HG03342 (cell line): ENCODE measurements around the gene SAMD9L.

Source experiments
- ATAC-seq: cut with Tn5 transposase; IDR thresholded peaks from one replicate; pipeline ENCODE4 v1.9.1; 2021; ENCODE audit warnings: mild to moderate bottlenecking, moderate library complexity; ENCODE audit not compliant: unreplicated experiment

Gene SAMD9L

DNA sequence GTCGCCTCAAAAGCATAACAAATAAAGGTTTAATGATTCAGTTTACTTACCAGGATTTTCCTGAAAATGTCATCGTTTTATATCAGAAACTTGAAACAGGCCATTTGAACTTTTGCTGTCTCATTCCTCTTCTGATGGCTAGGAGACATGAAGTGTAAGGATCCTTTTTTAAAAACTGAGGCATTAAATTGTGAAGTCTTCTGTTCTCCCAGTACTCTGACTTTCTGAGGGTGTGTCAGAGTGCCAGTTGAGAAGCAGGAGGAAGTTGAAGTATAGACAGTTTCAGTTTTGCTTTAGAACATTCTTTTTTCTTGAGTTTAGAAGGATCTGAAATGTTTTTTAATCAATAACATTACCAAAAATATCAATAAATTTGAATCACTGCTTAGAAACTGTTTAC is at the start of gene SAMD9L:
SAMD9L (minus strand) TSS at position 242 of the 400 bp plus-strand sequence. CDS start 12,414 bp downstream, outside the sequence.
- ATAC-seq, result peak; percentile 71

DNA sequence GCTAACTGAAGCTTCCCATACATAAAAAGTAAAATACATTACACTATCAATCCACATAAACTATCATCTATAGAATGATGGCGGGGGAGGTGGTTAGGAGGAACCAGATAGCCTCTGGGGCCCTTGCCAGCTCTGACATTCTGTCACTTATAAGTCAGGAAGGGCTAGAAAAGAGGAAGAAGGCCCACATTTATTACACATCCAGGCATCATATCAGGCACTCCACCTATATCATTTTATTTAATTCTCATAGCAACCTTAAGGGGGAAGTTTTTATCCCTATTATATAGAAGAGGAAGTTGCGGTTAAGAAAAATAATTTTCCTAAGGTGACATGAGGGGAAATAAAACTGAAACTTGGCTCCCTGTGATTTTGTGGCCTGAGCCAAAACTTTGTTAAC is 48.2 kb upstream of the SAMD9L start:
- ATAC-seq, result no peak

DNA sequence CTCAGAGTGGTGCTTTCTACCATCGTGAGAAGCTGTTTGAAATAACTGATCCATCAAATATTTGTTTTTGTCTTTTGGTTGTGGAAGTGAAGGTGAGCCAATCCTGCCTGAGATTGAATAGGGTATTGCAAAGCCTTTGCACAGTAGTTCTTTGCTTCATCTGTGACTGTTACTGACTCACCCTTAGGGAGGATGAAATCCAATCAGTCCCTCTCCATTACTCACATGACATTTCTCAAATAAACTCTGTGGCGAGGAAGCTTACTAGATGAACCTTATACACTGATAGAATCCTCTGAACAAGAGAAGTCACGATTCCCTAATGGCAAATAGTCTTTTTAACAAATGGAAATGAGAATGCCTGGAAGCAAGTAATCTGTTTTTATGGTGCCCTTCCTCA is 46.2 kb upstream of the SAMD9L start:
- ATAC-seq, result no peak

DNA sequence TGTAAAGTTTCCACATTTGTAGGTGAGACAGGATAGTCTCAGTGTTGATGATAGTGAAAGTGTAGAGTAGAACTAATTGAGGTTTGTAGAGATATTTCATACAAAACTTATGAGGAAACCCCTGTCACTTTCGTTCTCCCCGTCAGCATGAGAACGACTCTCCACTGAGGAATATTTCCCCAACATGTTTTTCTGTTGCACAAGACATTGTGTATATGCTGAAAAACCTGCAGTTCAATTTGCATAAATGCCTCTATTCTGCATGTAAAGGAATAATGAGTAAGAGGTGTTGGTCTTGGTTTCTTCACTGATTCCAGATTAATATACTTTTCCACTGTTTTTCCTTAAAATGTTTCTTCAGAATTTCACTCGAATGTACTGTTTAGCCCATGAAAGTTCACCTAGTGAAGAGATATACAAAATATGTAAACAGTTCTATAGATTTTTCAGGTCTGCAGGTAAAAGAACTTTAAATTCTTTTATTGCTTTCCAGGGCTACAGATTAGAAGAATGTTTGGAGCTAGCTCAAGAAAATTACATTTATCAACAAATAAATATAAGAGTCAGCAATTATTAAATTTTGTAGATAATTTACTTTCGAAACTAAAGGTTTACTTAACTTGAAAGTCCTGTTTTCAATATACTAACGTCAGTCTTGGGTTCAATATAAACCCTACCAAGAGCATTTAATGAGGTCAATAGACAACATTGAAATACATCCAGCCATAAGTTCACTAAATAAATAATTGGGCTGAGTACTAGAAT is 40.9 kb upstream of the SAMD9L start:
- ATAC-seq, result no peak

DNA sequence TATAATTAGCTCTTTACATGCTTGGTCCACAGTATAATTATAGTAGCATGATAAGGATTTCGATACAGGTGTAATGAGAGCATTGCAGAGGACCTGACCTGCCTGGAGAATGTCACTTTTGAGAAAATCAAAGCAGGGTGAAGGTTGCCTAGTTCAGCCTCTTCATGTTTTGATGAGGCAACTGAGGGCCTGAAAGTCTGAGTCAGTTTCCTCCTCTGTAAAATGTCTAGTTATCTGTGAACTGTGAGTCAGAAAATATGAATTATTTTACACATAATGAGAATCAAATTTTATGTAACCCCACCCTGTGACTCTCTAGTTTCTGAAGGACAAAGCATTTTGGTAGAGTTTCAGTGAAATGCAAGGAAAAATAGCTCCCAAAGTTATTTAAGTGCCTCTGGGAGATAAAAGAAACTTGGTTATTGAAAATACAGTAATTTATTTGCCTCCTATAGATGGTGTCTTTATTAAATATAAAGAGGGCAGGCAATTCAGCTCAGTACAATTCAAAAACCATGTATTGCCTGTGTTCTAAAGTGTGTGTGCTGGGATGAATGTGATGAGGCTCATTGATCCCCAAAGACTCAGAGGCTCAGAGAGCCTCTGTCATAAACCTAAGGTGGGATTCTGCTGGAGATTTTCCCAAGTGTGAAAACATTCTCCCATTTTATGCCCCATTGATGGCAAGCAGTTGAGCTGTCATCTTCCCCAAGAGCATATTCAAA is 37.3 kb upstream of the SAMD9L start:
- ATAC-seq, result no peak

DNA sequence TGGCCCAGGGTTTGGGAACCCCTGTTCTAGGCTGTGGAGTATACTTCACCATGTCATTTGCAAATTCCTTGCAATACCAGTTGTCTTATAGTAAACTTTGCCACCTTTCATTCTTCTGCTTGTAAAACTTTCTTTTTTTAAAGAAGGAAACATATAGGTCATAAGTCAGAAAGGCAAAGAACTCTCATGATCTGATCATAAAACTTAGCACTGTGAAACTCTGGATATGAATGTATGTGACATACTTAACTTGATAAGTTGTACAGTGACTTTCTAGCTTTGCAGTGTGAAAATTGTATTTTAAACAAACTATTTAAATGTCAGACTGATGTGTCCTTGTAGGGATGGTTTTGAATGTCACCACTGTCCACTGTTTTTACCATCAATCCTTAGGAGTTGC is 31.0 kb upstream of the SAMD9L start:
- no peak for ATAC-seq

DNA sequence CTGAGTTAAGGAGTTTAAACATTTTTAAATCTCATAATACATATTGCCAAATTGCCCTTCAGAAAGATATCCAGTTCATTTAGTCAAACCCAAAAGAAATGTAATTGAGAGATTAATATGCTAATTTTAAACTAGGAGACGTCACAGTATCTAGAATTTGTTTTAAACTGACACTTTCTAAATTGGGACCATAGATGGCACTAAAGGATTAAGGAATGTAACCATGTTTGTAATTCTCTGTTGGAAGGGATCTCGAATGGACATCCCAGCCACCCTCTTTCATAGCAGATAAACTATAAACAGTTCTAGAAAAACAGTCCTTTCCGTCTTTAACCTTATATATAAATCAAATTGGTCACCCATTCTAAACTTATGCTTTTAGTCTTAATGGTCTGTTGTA is 30.0 kb upstream of the SAMD9L start:
- ATAC-seq, result no peak

DNA sequence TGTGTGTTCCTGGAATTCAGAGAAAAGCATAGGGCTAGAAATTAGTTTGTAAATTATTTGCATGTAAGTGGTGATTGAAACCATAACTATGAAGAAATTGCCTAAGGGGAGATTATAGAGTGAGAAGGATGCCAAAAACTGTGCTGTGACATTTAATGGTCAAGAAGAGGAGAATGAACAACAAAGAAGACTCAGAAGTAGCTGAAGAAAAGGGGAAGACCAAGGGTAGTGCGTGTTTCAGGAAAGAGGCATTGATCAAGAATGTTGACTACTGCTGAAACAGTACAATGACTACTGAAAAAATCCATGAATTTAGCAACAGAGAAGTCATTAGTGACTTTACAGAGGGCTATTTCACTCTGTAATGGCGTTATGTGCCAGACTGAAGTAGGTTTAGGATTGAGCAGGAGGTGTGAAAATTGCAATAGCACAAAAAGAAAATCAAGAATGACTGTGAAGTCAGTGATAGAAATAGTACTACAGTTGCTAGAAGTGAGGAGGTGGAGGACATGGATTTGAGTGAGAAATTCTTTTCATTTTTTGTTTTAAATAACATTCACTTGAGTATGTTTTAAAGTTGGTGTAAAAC is 28.9 kb upstream of the SAMD9L start:
- no peak for ATAC-seq

DNA sequence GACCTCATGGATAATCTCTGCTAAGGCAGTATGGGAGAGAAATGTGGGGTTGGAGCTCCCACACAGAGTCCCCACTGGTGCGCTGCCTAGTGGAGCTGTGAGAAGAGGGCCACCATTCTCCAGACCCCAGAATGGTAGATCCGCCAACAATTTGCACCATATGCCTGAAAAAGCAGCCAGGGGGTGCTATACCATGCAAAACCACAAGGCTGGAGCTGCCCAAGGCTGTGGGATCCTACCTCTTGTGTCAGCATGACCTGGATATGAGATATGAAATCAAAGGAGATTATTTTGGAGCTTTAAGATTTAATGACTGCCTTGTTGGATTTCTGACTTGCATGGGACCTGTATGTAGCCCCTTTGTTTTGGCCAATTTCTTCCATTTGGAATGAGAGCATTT is 27.0 kb upstream of the SAMD9L start:
- ATAC-seq, result no peak

DNA sequence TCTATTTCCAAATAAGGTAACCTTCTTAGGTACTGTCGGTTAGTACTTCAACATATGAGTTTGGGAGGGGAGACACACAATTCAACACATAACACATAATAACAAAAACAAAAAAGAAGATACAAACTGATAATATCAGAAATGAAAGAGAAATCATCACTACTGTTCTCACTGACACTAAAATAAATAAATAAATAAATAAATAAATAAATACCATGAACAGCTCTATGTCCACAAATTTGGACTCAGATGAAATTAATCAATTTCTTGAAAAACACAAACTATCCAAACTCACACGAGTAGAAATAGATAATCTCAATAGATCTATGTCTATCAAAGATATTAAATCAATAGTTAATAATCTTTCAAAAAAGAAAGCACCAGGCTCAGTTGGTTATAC is 24.5 kb upstream of the SAMD9L start:
- ATAC-seq, result no peak

DNA sequence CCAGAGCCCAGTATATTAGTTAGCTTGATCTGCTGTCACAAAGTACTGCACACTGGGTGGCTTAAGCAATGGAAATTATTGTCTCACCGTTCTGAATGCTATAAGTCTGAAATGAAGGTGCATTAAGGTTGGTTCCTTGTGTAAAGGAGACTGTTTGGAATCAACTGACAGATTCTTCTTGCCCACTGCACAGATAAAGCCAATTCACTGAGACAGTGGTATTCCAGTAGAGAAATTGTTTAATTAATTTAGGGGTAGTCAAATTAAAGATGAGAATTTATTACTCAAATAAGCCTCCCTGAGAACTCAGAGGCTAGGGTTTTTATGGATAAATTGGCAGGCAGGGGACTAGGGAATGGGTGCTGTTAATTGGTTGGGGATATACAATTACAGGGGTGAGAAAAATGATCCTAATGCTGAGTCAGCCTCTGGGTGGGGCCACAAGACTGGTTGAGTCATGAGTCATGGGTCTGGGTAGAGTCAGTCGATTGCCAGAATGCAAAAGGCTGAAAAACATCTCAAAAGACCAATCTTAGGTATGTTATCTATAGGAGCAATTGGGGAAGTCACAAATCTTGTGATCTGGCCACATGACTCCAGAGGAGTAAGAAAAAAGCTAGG is 23.5 kb upstream of the SAMD9L start:
- no peak for ATAC-seq

DNA sequence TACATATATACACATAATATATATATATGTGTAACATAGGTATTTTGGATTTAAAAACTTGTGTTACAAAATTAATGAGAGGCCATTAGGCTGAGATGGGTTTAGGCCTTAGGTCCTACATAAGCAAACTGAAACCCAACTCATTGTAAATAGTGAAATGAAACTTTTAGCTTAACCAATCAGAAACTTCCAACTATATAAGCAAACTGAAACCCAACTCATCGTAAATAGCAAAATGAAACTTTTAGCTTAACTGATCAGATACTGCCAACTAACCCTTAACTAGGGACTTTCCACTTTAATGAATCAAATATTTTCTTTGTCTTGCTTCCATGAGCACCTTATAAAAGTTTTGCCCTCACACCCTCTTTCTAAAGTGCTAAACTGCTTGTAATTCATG is 17.3 kb upstream of the SAMD9L start:
- ATAC-seq, result peak; percentile 99

DNA sequence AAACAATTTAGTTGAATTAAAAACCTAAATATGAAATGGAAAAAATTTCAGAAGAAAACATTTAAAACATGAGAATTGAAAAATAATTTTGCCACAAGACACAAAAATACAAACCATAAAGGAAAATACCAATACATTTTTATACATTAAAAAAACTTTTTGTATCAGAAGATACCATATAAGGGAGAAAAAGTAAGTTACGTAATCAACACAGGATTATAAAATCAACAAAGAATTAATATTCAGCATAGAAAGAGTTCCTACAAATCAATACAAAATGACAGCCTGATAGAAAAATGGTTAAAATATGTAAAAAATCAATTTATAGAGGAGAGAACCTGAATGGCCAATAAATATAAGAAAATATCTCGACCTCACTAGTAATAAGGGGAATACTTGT is 16.6 kb upstream of the SAMD9L start:
- ATAC-seq, result no peak

DNA sequence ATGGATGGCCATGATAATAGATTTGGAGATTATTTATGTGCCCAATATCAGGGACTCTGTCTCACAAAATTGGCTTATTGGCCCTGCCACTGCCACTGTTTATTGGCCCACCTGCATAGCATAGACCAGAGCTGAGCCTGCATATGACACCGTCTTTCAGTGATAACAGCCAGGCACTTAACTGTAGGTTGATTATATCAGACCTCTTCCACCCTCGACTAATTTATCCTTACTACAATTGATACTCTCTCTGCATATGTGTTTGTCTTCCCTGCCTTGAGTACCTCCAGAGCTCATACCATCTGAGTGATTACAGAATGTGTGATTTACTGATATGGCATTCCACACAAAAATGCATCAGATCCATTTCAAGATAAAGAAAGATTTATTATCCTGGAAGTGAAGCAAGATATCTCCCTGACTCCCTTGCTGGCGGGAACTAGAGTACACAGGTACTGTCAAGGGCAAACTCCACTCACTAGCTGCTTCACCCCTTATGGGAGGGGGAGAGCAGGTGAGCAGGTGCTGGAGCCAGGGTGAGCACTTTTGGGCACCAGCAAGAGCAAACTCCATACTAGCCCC is 13.1 kb upstream of the SAMD9L start:
- ATAC-seq, result no peak

DNA sequence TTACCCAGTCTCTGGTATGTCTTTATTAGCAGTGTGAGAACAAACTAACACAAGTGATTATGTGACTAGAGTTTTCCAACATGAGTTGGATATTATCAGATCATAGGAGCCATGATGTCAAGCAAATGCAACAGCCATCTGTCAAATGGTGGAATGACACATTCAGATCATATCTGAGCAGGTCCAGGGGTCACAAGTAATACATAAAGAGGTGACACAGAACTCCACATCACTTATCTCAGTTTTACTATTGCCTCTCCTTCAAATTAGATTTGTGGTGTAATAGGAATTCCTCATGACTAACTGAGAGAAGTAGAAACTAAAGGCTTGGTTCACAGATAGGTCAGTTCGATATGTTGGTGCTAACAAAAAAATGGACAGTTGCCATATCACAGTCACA is 12.2 kb upstream of the SAMD9L start:
- ATAC-seq, result no peak

DNA sequence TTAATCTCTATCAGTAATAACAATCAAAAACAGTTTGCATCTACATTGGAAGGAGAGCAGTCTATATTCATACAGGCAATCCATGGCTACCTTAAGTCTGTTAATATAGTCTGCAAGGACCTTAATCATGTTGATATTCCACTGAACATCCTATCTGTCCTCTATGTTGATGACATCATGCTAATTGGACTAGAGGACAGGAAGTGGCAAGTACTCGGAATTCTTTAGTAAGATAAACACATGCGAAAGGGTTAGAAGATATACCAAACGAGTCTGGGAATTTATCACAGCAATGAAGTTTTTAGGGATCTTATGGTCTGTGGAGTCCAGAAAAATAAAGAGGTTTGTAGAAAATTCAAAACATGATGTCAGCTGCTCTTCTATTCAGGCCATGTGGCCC is 11.3 kb upstream of the SAMD9L start:
- ATAC-seq, result no peak

DNA sequence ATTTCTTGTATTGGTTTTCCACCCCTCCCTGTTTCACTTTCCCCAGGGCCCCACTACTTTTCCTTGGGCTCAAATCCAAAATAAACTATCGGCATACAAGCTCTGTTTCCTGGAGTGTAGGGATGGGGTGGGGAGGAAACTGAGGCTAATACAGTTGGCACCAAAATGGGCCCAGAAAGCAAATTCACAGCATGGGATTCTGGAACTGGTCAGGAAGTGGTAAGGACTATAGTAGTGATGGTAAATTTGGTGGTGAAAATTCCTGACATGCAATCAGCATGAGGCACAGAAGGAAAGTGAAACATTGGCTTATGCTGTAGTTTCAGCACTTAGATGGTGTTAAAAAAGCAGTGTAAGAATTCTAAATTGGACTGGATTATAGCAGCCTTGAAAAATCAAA is 8.7 kb upstream of the SAMD9L start:
- ATAC-seq, result no peak

DNA sequence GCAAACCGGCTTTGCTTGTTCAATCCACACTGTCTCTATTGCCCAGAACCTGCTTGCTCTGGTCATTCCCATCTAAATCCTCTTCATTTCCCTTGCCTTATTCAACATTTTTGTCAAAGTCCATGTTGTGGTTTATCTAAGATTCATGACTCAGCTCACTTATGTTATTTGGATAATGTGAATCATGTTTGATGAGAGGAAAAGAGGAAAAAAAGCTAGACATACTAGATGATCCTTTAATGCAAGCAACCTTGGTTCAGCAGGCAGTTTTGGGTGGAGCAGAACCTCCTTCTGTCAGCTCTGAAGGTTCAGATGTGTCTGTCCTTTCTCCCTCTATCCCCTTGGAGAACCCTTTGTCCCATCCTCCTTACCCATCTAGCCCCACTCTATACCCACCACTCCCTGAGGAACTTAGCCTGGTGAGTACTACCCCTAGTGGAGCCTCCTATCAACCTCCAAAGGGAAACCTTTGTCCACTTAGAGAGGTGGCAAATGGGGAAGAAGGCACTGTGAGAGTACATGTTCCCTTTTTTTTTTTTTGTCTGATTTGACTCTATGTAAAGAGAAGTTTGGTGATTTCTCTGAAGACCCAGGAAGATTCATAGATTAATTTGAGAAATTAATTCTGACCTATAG is 2.1 kb upstream of the SAMD9L start:
- no peak for ATAC-seq

DNA sequence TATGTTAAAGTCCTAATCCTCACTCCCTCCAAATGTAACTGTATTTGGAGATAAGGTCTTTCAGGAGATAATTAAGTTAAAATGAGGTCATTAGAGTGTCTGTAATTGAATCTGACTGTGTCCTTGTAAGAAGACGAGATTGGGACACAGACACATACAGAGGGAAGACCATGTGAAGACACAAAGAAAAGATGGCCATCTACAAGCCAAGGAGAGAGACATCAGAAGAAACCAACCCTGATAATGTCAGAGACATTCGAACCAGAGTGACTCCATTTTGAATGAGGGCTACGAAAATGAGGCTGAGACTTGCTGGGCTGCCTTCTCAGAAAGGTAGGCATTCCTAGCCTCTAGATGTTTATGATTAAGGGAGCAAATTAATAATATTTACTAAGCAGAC is 542 bp upstream of the SAMD9L start:
- no peak for ATAC-seq

DNA sequence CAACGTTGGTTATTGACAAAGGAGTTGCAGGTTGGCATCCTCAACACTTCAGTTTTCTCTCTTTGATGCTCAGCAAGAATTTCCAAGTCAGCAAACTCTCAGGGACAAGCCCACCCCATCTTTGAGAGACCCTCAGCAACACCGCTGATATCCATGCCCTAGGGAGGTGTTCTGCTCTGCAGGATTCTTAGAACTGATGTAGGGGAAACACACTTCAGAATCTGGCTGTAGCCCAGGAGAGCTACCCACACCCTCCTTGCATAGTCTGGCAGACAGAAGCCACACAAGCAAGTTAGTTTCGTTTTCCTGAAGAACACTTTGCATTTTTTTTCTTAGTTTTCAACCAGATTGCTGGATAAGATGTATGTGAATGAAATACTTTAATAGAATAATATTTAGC is 822 bp downstream of the SAMD9L start:
- peak; percentile 74 for ATAC-seq
